GM18502 (cell line): ENCODE data around the gene TBC1D5.

Experiments
- ATAC-seq: cut with Tn5 transposase; IDR thresholded peaks from one replicate; pipeline ENCODE4 v1.9.1; 2021; ENCODE audit warnings: mild to moderate bottlenecking; ENCODE audit not compliant: unreplicated experiment, poor library complexity

Gene TBC1D5

DNA sequence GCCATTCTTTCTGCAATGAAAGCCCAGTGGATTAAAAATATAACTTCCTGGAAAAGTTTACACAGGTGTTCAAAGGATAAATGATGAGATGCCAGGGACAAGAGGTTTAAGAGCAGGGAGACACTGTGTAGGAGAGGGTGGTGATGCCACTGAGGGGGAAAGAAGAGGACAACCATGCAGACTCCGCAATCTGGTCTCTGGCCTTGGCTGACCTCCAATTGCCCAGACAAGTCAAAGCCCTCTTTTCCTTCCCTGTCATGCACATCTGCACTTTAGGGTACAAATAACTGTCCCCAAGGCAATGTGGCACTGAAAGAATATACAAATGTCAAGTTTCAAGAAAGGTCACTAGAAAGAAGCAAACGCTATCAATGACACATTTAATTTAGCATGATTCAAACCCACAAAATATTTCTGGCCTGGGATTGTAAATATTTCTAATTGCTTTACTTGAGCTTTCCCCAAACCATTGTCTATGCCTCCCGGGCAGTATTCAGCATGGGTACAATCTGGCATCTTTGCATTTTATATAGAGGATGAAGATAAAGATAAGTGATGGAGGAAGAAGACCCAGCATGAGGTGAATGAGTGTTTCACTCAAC lies 538.3 kb downstream of the TBC1D5 start:
- no peak for ATAC-seq

DNA sequence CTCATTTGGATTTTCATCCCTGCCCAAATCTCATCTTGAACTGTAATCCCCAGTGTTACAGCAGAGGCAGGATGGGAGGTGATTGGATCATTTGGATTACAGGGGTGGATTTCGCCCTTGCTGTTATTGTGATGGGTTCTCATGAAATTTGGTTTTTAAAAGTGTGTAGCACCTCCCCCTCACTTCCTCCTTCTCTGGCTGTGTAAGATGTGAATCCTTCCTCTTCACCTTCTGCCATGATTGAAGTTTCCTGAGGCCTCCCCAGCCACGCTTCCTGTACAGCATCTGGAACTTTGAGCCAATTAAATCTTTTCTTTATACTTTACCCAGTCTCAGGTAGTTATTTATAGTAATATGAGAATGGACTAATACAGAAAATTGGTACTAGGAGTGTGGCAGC lies 540.9 kb downstream of the TBC1D5 start:
- no peak for ATAC-seq

DNA sequence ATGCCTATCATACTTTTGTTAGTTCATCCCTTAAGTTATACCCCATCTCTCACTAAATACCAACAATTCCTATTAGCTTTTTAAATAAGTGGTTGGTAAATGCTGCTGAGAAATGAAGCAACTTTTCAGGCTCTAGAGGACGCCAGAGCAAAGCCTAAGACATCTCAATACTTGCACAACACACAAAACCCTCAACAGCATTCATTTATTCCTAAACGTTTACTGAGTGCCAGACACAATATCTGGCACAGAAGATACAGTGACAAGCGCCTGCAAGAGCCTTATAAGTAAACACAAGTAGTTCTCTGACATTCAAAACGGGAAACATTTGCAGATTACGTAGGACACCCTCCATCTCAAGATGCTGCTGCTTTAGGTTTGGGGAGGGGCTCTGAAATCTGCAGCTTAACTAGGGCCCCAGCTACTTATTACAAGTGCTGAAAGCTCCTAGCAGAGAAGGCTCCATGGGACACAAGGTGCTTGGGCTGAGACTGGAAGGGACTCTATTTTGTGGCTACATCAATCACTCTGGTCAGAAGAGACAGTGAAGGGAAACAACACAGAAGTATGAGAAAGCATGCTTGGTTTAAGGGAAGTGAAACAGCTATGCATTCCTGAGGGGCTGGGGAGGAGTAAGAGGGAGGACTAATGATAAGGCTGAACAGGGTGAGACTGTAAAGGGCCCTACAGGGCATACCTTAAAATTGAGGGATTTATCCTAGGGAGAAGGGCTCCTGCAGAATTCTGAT lies 546.4 kb downstream of the TBC1D5 start:
- peak; percentile 88 for ATAC-seq

DNA sequence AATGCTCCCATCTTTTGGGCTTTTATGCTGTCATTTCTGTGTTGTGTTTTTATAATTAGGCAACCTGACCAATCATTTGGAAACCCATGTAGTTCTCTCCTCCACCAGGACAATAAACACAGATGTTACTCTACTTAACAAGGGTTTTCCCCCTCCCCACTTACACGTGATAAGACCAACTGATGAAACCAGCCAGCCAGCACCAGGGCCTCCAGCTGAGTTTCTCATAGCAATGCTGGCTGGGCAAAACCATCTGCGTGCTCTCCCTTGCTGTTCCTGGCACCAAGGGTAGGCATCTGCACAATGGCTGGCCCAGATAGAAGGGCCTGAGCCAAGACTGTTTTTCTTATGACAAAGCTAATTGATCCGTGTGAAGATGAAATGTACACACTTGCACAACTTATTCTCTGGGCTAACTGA lies 547.2 kb downstream of the TBC1D5 start:
- peak; percentile 93 for ATAC-seq

DNA sequence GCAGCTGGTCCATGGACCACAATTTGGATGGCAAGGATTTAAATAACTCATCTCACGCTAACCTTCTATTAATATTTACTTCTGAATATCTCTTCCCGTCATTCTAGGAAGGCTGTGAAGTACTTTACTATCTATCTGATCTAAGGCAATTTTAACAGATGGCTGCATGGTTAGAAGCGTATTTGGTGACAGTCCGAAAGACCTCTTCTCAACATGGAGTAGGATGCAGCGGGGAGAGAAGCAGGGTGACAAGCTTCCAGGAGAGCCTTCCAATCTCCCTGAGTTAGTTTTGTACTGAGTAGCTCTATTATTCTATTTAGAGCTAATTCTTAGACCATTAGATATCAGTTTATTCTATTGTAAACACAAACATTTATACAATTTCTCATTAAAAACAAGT lies 548.3 kb downstream of the TBC1D5 start:
- ATAC-seq, result no peak

DNA sequence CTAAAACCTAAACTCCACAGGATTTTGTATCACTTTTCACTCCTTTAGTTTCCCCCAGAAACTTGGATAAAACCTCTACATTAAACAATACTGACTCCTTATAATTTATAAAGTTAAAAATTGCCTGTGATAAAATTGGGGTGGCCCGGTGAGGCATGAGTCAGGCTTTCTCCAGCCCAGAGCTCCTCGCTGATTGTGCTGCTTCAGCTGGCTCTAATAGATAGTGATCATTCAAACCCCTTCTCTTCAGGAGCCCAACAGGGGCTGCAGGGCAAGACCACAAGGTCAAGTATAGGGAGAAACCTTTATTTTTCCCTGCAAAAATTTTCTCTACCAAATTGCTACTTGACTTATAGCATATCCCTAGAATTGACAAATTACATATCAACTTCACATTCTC lies 549.4 kb downstream of the TBC1D5 start:
- ATAC-seq, result no peak

DNA sequence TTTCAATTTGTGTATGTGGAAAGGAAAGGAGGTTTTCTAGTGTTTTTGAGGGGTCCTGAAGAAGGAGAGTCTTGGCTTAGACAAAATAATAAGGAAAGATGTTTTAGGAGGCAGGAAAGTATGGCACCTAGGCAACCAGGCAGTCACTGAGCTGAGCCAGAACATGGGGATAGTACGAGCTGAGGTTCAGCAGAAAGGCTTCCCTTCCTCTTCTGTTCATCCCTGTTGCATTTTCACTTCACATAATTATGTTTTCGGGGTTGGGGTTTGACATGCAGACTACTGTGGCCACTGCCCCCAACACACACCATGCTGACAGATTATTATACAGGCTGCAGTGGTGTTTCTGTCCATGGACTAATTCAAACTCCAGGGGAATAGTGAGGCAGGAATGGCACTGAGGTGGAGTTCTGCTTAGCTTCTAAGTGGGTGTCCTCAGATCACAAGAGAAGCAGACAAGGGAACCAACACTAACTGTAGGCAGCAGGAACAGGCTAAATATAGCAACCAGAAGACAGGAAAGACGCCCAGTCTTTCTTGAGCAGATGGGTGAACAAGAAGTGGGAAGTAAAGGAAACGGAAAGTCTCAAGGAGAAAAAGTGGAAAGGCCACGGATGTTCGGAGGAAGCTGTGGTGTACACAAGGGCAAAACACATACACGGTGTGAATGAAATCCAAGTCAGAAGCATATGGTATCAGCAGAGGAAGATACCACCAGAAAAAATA lies 551.9 kb downstream of the TBC1D5 start:
- ATAC-seq, result no peak

DNA sequence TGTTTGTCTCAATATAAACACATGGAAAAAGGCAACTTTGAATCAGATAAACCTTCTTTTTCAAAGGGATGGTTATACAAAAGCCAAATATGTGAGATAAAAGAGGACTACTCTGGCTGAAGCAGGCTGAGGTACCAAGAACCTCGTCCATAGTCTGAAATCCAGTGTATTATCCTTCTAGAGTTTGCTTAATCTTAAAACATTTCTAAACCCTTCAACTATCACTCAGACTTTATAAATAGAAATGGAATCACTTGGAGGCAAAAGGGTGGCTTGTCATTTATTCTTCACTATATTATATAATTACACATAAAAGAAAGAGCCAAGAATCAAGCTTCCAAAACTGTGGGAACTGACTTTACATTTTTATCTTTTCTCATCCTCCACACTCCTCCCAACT lies 554.1 kb downstream of the TBC1D5 start:
- ATAC-seq, result no peak

DNA sequence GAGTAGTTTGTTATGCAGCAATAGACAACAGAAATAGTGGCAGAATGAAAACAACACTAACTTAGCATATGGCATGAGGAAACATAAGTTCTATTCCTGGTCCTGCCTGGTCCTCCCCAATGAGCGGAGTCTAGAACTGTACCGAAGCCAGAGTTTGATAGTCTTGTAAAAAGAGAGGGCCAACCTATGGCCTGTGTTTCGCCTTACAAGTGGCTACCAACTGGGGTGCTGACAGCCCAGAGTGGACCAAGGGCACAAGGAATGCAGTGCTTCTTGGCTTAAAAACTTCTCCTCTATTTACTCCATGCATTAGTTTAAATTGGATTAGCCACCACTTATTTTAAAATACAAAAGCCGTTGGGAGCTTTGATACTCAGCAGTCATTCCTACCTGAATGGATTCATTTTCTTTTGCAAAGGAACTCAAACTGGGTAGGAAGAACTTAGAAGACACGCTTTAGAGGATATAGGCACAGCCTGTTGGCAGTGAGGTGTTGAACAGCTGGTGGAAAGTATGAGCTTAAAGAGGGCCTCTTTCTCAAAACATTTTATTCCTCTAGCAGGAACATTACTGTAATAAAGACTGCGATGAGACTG lies 554.7 kb downstream of the TBC1D5 start:
- no peak for ATAC-seq

DNA sequence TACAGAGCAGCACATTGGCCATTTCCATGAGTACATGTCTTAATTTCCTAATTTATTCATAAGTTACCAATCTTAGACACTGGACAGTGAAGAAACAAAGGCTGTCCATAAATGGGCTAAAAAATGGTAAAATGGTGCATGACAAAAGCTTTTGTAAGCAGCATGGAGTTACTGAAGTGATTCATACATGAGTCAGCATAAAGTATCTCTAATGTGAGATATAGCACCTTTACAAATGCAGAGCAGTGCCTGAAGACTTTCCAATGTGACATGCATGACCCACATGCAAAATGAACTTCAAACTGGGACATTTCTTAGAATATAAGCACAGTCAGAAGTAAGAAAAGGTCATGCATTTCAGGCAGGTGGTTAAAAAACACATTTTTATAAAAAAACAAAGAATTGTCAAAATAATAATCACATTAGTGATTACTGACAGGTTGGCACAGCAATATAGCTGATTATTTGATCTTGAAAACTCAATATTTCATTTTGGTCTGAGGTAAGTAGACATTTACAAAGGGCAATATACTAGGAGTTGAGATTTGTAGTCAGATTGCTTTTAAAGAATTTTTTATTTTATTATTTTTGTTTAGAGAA lies 558.4 kb downstream of the TBC1D5 start:
- ATAC-seq, result no peak

DNA sequence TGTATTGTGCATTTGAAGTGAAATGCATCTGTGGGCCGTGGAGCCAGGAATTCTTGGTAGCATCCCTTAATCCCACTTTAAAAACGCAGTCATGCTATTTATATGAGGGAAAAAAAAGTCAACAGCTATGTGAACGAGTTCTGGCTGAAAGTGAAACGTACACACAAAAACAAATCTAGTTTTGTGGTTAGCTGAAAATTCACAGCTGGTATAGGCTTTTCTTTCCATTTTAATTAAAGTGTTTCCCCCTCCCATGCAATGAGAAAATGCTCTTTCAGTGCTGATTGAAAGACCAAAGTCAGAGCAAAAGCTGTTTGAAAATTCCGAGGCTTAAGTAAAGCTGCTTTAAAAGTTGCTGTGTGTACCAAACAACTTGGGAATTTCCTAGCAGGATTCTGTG lies 560.3 kb downstream of the TBC1D5 start:
- ATAC-seq, result peak; percentile 57

DNA sequence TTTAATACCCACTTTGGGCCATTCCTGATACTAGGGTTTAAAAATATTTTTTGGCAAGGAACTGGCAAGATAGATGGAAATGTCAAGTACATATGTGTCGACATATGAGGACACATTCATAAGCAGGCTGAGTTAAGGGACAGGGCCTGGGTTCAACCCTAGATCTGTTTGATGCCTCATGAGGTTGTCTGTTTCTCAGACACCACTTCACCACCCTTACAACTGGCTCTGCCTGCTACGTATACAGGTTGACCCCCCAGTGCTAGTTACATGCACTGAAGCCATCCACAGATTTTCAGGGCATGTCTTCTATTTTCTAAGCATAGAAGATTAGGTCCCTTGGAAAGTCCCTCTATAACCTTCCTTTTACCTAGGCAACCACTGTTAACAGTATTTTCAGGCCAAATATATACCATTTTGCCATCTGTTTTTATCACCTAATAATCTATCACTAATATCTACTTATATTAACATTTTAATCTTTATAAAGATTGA lies 561.0 kb downstream of the TBC1D5 start:
- peak; percentile 48 for ATAC-seq

DNA sequence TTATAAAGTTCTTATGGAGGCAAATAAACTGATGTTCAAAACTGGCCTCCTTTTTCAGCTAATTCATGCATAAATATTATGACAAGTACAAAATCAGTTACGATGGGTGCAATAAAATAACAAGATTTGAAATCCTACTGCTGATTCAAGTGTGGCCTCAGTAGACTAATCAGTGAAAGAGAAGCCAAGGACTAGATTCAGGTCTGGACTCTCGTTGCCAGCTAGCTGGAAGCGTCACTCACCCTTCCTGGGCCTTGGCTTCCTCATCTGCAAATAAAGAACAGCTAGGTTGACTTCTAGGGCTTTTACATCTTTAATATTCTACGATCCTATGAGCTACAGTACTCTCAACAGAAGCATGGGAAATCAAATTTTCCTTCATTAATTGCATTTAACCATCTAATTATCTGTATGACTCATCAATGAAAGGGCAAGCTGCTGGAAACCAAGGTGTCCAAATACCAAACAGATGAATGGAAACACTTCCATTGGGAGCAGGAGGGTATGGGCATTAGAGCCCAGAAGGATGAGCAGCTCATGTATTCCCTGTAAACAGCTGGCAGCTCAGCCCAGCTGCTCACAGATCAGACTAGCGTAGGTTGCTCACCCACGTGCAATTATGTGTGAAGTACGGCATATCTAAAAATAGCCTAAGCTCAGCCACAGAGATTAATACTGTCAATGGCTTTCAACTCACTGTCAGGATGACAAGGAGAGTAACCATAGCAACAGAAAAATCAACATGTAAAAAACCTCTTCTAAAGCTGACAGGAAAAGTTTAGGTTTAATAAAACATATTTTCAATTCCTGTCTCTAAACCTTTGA lies 562.8 kb downstream of the TBC1D5 start:
- ATAC-seq, result peak; percentile 66

DNA sequence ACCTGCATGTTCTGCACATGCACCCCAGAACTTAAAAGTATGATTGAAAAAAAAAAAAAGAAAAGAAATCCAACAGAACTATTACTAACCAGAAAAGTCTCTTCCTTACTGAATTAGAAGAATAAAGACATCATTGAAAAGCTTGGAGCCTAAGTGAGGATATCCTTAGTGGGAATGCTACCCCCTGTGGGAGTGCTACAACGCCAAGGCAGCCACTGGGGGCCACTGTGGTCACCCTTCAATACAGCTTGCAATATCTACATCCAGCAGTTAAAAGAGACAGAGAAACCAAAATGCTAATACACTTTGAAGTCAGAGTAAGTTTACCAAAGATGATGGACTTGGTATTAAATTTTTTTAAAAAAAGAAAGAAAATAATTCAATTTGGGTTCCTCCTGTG lies 565.7 kb downstream of the TBC1D5 start:
- no peak for ATAC-seq

DNA sequence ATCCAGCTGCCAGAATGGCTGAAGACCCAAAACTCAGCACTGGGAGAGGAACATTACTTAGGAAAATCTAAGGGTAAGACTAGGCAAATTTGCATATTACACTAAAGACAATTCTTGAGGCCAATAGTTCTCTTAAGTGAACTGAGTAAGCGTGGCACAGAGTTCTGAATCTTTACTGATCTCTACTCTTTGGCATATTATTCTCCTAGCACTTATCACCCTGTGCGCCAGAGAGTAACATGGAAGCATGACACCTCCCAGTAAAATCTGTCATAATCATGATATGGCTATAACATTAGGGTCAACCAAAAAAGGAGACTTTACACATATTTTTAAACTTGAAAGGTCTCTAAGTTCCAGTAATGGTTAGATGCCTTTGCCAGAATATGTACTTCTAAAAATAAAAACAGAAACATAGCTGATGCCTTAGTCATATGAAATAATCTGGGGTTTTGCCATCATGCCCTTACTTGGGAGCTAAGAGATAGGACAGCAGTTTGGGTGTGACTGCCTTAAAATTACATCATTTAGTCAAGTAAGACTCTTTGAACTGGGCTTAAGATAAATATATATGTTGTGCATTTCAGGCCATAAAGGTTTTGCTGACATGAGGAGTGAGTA lies 567.1 kb downstream of the TBC1D5 start:
- no peak for ATAC-seq

DNA sequence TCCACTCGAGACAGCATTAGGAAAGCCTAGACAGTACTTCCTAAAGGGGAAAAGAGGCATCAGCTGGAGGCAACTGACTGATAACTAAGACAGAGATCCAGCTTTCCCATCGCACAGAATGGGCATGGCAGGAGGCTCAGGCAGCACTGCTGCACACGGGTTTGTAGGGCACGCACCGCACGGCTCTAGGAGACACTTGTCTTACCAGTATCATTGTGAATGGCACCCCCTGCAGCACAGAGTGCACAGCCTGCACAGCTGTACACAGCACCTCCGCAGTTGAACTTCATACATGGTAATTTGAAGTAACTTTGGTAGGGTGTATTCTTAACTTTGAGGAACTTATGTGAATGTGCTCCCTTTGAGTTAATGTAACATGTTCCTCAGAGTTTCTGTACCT lies 576.1 kb downstream of the TBC1D5 start:
- no peak for ATAC-seq

DNA sequence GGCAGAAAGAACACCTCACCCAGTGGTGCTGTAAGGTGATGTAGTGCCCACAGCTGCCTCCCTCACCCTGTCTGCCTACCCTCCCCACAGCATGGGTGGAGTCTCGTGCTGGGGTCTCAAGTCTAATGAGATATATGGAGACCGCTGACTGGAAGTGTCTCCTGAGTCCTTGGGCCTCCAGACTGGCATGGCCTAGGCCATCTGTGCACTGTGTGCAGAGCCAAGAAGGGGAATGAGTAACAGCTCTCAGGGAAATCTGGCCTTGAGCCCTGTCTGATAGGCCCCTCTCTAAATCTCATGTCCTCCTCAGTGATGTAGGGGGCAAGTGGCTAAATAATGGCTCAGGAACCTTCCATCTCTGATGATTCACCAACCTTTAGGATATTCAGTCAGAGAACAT lies 580.3 kb downstream of the TBC1D5 start:
- no peak for ATAC-seq

DNA sequence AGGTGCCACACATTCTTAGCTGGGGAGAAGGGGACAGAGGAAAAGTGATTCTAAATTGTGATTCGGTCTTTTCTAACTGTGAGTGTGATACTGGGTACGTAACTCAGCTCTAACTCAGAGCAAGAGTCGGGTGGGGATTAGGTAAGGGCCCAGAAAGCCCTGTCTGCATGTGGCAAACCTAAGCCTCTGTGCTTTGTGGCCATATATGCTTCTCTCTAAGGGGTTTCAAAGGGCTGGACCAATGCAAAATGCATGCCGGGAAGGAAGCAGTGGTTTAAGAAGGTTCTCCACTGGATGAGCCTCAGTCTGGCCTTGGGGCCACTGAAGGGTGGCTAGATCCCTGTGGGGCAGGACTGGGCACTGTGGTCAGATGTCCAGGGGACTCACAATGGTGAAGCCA lies 581.8 kb downstream of the TBC1D5 start:
- ATAC-seq, result no peak

DNA sequence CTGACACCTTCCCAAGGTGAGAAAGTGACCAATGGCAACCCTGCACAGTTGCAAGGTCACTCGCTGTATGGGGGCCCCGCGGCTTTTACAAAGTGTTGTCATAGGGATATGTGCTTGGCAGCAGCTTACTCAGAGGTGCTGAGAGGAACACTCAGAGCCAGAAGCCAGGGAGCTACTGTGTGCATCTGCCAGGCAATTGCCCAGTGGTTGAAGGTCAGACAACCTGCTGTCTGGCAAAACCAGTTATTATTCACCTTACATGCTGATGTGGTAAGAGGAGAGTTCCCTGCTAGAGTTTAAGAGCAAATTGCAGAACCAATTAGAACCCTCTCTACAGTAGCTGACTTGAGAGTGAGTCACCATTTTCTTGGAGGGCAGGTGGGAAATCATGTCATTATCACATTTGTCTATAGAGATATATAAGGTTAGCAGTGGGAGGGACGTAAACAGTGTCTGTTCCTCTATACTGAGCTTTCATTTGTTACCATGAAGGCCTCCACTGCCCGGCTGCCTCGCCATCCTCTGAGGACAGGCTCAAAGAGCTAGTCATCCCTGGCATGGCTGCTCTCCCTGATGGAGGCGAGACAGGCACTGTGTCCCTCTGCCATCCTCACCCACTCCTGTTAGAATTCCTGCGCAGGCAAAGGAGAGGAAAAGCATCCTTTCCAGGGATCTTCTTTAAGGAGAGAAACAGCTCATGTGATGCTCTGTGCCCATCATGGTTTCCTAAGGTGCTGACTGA lies 583.3 kb downstream of the TBC1D5 start:
- no peak for ATAC-seq
